Measurements from ENCODE around the gene AQP12A. TPM values are rescaled to one million over a fixed set of nuclear protein-coding genes. Genes with fewer than 3 reads are reported as not detected.

The AQP12A gene
- total and polyA plus RNA-seq, 12 donors: not detected

- no peaks in the 10 kb centered on the region for H3K9me3 ChIP-seq (replicated peaks in 1 of 3)
- no peaks in the 10 kb centered on the region for H3K36me3 ChIP-seq (replicated peaks in 1 of 2)
- peaks cover 15% of the 10 kb centered on the region for H3K27me3 ChIP-seq
- intact Hi-C loops (cut with DNase I): loop anchor here (5.0 to 10.0 kb wide), 2 partner anchors 186 to 189 kb away; no protein-coding TSS in a partner anchor
- H3K27ac ChIP-seq: no peak overlapping the region
- no peak overlapping the region for H3K4me3 ChIP-seq
- H3K4me1 ChIP-seq (replicated peaks in 1 of 2): no peaks in the 10 kb centered on the region
- WGBS, 4 donors: 82 to 96% (median 89%) methylated on average over 16 to 67 of the region's 67 CpGs
- DNase-seq: no peak
- TF ChIP-seq POLR2A (IDR thresholded peaks at IDR 0.05): no peak
- TF ChIP-seq, protein P1, sequence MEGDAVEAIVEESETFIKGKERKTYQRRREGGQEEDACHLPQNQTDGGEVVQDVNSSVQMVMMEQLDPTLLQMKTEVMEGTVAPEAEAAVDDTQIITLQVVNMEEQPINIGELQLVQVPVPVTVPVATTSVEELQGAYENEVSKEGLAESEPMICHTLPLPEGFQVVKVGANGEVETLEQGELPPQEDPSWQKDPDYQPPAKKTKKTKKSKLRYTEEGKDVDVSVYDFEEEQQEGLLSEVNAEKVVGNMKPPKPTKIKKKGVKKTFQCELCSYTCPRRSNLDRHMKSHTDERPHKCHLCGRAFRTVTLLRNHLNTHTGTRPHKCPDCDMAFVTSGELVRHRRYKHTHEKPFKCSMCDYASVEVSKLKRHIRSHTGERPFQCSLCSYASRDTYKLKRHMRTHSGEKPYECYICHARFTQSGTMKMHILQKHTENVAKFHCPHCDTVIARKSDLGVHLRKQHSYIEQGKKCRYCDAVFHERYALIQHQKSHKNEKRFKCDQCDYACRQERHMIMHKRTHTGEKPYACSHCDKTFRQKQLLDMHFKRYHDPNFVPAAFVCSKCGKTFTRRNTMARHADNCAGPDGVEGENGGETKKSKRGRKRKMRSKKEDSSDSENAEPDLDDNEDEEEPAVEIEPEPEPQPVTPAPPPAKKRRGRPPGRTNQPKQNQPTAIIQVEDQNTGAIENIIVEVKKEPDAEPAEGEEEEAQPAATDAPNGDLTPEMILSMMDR (IDR thresholded peaks at IDR 0.05): no peak
These were observed 9.5 kb downstream of the AQP12A start for GRCh38 chr2:240701091-240701735.

DNA sequence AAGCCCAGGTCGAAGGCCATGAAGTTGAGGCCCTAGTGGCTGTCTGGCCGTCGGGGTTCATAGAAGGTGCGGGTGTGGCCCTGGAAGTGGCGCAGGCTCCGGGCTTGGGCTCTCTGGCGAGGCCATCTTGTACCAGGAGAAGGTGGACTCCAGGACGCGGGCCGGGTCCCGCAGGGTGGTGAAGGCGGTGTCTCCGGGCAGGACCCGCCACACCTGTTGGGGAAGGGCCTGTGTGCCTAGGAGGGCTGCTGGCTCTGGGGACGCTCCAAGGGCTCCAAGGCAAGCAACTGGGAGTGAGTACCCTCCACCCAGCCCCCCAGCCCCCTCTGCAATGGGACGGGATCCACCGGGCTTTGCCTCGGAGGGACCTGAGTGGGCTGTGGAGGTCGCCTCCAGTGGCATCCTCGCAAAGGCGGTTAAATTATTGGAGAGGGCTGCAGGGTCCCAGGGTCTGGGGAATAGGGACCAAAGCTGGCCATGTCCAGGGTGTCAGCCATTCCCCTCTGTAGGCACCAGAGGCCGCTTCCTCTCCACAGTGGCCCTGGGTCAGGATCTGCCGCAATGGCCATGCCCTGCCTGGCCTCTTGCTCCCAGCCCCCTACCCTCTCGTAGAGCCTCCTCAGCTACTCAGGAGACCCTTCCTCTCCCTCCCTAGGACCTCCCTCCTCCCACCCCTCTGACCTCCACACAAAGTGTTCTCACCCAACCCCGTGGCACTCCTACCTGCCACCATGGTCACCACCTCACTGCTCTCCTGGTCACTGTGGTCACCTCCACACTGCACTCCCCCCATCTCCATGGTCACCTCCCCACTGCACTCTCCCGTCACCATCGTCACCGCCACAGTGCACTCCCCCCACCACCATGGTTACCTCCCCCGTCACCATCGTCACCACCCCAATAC, 10.3 kb downstream of the AQP12A start:
- H3K36me3 ChIP-seq (replicated peaks in 1 of 2): no peaks in the 10 kb centered on the region
- H3K4me3 ChIP-seq: no peak overlapping the region
- H3K27ac ChIP-seq: no peak overlapping the region
- TF ChIP-seq, protein P1 (IDR thresholded peaks at IDR 0.05): no peak
- no peak for TF ChIP-seq POLR2A (IDR thresholded peaks at IDR 0.05)
- no peaks in the 10 kb centered on the region for H3K4me1 ChIP-seq (replicated peaks in 1 of 2)
- H3K27me3 ChIP-seq: peaks cover 15% of the 10 kb centered on the region
- DNase-seq: no peak
- WGBS, 4 donors: 82 to 89% (median 86%) methylated on average over 10 to 30 of the region's 30 CpGs
- intact Hi-C loops (cut with DNase I): loop anchor here (5.0 to 10.0 kb wide), 2 partner anchors 187 to 190 kb away; no protein-coding TSS in a partner anchor
- H3K9me3 ChIP-seq (replicated peaks in 1 of 3): no peaks in the 10 kb centered on the region

DNA sequence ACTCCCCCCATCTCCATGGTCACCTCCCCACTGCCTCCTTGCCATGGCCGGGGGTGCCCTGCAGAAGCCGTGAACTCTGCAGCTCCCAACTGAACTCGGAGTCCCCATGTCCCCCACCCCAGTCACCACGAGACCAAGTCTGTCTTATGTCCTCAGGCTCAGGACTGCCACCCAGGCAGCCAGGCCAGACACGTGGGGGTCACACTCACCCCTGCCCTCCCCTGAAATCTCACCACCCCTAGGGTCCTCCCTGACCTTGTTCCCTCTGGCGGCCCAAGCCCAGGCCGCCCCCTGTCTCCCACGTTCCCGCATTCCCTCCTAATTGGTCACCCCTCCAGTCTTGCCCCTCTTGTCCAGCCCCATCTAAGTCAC, 11.0 kb downstream of the AQP12A start:
- H3K4me3 ChIP-seq: no peak overlapping the region
- no peak for TF ChIP-seq POLR2A (IDR thresholded peaks at IDR 0.05)
- TF ChIP-seq, protein P1 (IDR thresholded peaks at IDR 0.05): no peak
- intact Hi-C loops (cut with DNase I): loop anchor here (5.0 to 10.0 kb wide), 2 partner anchors 188 to 190 kb away; no protein-coding TSS in a partner anchor

More for the DNA sequence above, 11.0 kb downstream of the AQP12A start:
- Histone ChIP-seq H3K4me1 (replicated peaks in 1 of 2) (no peaks in the 10 kb centered on the region), H3K36me3 (replicated peaks in 1 of 2) (no peaks in the 10 kb centered on the region), H3K27me3 (peaks cover 15% of the 10 kb centered on the region), H3K9me3 (replicated peaks in 1 of 3) (no peaks in the 10 kb centered on the region), H3K27ac (no peak overlapping the region)
- 74 to 84% (median 79%) methylated on average over 7 to 9 of the region's 9 CpGs for WGBS, 4 donors
- no peak for DNase-seq

Measured in adrenal gland (tissue), 12 donors.